HepG2 (cell line): ENCODE results near the gene BTBD19. TPM values are rescaled to one million over a fixed set of nuclear protein-coding genes. Genes with fewer than 3 reads are reported as not detected.

Source experiments
- ATAD3A ChIP-seq: sonication (generic); formaldehyde crosslinking; IDR thresholded peaks from 2 replicates; pipeline ENCODE4 v1.4.0; 2020; ENCODE audit warnings: missing genetic modification reagents
- CBFB ChIP-seq: sonication (generic); formaldehyde crosslinking; IDR thresholded peaks from 2 replicates; pipeline ENCODE4 v1.4.0; 2020; ENCODE audit warnings: missing genetic modification reagents
- CEBPB ChIP-seq: IDR thresholded peaks from 2 replicates; pipeline ENCODE4 v1.6.1; 2011; ENCODE audit warnings: low read depth, low read length, improper control_type of control experiment, borderline replicate concordance
- FOXK1 ChIP-seq: sonication (generic); formaldehyde crosslinking; IDR thresholded peaks from 2 replicates; pipeline ENCODE4 v1.4.0; 2020; ENCODE audit warnings: low read depth, missing genetic modification reagents, borderline replicate concordance
- GTF2F1 ChIP-seq: fragments of 150-350 bp; IDR thresholded peaks from 2 replicates; pipeline ENCODE4 v1.6.1; 2014; ENCODE audit warnings: low read length
- KMT2B ChIP-seq: IDR thresholded peaks from 2 replicates; pipeline ENCODE4 v1.6.1; 2016; ENCODE audit warnings: missing genetic modification reagents, missing compliant biosample characterization
- MLLT10 ChIP-seq: sonication (generic); formaldehyde crosslinking; IDR thresholded peaks from 2 replicates; pipeline ENCODE4 v1.4.0; 2020; ENCODE audit warnings: missing genetic modification reagents
- RXRB ChIP-seq: IDR thresholded peaks from 2 replicates; pipeline ENCODE4 v1.6.1; 2016; ENCODE audit warnings: borderline replicate concordance, missing genetic modification reagents, missing compliant biosample characterization
- ZNF101 ChIP-seq: sonication (generic); formaldehyde crosslinking; IDR thresholded peaks from 2 replicates; pipeline ENCODE4 v1.4.0; 2020; ENCODE audit warnings: mild to moderate bottlenecking, low read depth, missing genetic modification reagents, borderline replicate concordance
- ZNF17 ChIP-seq: sonication (generic); formaldehyde crosslinking; IDR thresholded peaks from 2 replicates; pipeline ENCODE4 v1.5.0; 2020; ENCODE audit warnings: mild to moderate bottlenecking, missing genetic modification reagents
- ZNF543 ChIP-seq: sonication (generic); formaldehyde crosslinking; IDR thresholded peaks from 2 replicates; pipeline ENCODE4 v1.4.0; 2020; ENCODE audit warnings: mild to moderate bottlenecking, missing genetic modification reagents
- ZNF713 ChIP-seq: sonication (generic); formaldehyde crosslinking; IDR thresholded peaks from 2 replicates; pipeline ENCODE4 v1.4.0; 2020; ENCODE audit warnings: mild to moderate bottlenecking, missing genetic modification reagents
- ZSCAN9 ChIP-seq: IDR thresholded peaks from 2 replicates; pipeline ENCODE4 v1.6.1; 2016; ENCODE audit warnings: borderline replicate concordance
- polyA plus RNA-seq, 8 experiments: library from polyadenylated mRNA; depleted of rRNA in 3 of 8; stranded (reverse) in 7 of 8; unstranded in 1 of 8; fragments of >200 nt; fragmentation: Illumina TruSeq in 4 of 8; extraction: Trizol in 4 of 8; gene quantifications; 2 replicates each; pipeline versions ENCODE4 v1.2.1 to v1.2.3, GENCODE V29; 2011 to 2016; ENCODE audit warnings: low read depth in 4 of 8, missing spikeins in 1 of 8, mixed read lengths in 1 of 8; ENCODE audit not compliant: insufficient read depth in 1 of 8
- total RNA-seq, 5 experiments: library from RNA; depleted of rRNA; stranded (reverse); fragments of >200 nt; fragmentation: Illumina TruSeq; extraction: Trizol; gene quantifications; 2 replicates each; pipeline ENCODE4 v1.2.3, GENCODE V29; 2016; ENCODE audit warnings: low read depth in 1 of 5
- TF ChIP-seq, protein P1 (sequence below): IDR thresholded peaks from 2 replicates; pipeline ENCODE4 v1.6.1; 2016; ENCODE audit warnings: low read depth, missing genetic modification reagents, missing compliant biosample characterization
- TF ChIP-seq, protein P2 (sequence below): sonication (generic); formaldehyde crosslinking; IDR thresholded peaks from 2 replicates; pipeline ENCODE4 v1.9.0; 2022; ENCODE audit warnings: low read depth, missing genetic modification reagents
- TF ChIP-seq, protein P3 (sequence below): sonication (generic); formaldehyde crosslinking; IDR thresholded peaks from 2 replicates; pipeline ENCODE4 v1.5.1; 2020; ENCODE audit warnings: mild to moderate bottlenecking, missing genetic modification reagents, borderline replicate concordance

Gene BTBD19
- total and polyA plus RNA-seq, 2 of the 13 experiments (the other 11 are each of a cell fraction or from before 2014, with no cell fraction given): 2.7 to 6.7 TPM

DNA sequence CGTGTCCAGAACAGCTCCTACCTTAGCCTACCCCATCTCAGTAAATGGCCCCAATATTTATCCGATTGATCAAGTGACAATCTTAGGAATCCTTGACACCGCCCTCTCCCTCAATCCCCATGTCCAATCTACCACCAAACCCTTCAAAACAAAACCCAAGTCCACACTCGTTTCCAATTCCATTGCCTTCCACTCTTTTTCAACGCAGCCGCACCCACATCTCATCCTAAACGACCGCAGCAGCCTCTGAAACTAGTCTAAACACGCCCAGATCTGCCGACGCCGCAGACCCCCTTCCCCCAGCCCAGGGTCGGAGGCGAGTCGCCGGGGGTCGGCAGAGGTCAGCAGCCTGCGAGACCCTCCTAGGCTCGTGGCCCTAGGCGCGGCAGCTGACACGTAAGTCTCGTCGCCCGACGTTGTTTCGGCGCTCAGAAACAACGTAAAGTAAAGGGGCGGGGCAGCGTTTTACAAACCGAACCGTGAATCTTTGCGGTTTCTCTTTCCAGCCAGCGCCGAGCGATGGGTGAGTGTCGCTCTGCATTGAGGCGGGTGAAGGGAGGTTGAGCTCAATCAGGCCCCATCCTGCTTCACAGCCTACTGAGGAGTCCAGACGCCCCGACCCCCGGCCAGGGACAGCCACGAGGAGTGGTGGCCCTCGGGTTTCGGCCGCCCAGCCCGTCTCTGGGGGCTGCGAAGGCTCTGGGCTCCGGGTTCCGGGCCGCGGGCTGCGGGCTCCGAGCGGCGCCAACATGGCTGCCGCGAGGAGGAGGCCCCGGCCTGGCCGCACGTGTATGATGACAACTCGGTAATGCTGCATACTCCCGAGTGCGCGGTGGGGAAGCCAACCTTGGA lies 33.0 kb upstream of the BTBD19 start, which contains the start of gene RPS8 (continued):
- TF ChIP-seq, protein P1, sequence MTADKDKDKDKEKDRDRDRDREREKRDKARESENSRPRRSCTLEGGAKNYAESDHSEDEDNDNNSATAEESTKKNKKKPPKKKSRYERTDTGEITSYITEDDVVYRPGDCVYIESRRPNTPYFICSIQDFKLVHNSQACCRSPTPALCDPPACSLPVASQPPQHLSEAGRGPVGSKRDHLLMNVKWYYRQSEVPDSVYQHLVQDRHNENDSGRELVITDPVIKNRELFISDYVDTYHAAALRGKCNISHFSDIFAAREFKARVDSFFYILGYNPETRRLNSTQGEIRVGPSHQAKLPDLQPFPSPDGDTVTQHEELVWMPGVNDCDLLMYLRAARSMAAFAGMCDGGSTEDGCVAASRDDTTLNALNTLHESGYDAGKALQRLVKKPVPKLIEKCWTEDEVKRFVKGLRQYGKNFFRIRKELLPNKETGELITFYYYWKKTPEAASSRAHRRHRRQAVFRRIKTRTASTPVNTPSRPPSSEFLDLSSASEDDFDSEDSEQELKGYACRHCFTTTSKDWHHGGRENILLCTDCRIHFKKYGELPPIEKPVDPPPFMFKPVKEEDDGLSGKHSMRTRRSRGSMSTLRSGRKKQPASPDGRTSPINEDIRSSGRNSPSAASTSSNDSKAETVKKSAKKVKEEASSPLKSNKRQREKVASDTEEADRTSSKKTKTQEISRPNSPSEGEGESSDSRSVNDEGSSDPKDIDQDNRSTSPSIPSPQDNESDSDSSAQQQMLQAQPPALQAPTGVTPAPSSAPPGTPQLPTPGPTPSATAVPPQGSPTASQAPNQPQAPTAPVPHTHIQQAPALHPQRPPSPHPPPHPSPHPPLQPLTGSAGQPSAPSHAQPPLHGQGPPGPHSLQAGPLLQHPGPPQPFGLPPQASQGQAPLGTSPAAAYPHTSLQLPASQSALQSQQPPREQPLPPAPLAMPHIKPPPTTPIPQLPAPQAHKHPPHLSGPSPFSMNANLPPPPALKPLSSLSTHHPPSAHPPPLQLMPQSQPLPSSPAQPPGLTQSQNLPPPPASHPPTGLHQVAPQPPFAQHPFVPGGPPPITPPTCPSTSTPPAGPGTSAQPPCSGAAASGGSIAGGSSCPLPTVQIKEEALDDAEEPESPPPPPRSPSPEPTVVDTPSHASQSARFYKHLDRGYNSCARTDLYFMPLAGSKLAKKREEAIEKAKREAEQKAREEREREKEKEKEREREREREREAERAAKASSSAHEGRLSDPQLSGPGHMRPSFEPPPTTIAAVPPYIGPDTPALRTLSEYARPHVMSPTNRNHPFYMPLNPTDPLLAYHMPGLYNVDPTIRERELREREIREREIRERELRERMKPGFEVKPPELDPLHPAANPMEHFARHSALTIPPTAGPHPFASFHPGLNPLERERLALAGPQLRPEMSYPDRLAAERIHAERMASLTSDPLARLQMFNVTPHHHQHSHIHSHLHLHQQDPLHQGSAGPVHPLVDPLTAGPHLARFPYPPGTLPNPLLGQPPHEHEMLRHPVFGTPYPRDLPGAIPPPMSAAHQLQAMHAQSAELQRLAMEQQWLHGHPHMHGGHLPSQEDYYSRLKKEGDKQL (CRISPR knock-in tag): no peak
- TF ChIP-seq, protein P2, sequence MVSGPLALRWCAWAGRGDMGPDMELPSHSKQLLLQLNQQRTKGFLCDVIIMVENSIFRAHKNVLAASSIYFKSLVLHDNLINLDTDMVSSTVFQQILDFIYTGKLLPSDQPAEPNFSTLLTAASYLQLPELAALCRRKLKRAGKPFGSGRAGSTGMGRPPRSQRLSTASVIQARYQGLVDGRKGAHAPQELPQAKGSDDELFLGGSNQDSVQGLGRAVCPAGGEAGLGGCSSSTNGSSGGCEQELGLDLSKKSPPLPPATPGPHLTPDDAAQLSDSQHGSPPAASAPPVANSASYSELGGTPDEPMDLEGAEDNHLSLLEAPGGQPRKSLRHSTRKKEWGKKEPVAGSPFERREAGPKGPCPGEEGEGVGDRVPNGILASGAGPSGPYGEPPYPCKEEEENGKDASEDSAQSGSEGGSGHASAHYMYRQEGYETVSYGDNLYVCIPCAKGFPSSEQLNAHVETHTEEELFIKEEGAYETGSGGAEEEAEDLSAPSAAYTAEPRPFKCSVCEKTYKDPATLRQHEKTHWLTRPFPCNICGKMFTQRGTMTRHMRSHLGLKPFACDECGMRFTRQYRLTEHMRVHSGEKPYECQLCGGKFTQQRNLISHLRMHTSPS (CRISPR knock-in tag): no peak
- TF ChIP-seq ZNF17 (CRISPR knock-in tag): peak; percentile 79; the same call in 1 of the 2 replicates
- peak; percentile 56; the same call in 1 of the 2 replicates for TF ChIP-seq ZNF101 (CRISPR knock-in tag)
- TF ChIP-seq MLLT10 (CRISPR knock-in tag): no peak
- TF ChIP-seq ZNF713 (CRISPR knock-in tag): no peak
- peak; percentile 98 for TF ChIP-seq CBFB (CRISPR knock-in tag)
- no peak for TF ChIP-seq CEBPB
- TF ChIP-seq, protein P3, sequence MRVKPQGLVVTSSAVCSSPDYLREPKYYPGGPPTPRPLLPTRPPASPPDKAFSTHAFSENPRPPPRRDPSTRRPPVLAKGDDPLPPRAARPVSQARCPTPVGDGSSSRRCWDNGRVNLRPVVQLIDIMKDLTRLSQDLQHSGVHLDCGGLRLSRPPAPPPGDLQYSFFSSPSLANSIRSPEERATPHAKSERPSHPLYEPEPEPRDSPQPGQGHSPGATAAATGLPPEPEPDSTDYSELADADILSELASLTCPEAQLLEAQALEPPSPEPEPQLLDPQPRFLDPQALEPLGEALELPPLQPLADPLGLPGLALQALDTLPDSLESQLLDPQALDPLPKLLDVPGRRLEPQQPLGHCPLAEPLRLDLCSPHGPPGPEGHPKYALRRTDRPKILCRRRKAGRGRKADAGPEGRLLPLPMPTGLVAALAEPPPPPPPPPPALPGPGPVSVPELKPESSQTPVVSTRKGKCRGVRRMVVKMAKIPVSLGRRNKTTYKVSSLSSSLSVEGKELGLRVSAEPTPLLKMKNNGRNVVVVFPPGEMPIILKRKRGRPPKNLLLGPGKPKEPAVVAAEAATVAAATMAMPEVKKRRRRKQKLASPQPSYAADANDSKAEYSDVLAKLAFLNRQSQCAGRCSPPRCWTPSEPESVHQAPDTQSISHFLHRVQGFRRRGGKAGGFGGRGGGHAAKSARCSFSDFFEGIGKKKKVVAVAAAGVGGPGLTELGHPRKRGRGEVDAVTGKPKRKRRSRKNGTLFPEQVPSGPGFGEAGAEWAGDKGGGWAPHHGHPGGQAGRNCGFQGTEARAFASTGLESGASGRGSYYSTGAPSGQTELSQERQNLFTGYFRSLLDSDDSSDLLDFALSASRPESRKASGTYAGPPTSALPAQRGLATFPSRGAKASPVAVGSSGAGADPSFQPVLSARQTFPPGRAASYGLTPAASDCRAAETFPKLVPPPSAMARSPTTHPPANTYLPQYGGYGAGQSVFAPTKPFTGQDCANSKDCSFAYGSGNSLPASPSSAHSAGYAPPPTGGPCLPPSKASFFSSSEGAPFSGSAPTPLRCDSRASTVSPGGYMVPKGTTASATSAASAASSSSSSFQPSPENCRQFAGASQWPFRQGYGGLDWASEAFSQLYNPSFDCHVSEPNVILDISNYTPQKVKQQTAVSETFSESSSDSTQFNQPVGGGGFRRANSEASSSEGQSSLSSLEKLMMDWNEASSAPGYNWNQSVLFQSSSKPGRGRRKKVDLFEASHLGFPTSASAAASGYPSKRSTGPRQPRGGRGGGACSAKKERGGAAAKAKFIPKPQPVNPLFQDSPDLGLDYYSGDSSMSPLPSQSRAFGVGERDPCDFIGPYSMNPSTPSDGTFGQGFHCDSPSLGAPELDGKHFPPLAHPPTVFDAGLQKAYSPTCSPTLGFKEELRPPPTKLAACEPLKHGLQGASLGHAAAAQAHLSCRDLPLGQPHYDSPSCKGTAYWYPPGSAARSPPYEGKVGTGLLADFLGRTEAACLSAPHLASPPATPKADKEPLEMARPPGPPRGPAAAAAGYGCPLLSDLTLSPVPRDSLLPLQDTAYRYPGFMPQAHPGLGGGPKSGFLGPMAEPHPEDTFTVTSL: peak; percentile 15; the same call in 1 of the 2 replicates
- TF ChIP-seq KMT2B (CRISPR knock-in tag): peak; percentile 91
- peak; percentile 87; the same call in 1 of the 2 replicates for TF ChIP-seq FOXK1 (CRISPR knock-in tag)
- no peak; the same call in 1 of the 2 replicates for TF ChIP-seq ZSCAN9 (CRISPR knock-in tag)
- peak; percentile 95 for TF ChIP-seq ZNF543
- peak; percentile 85 for TF ChIP-seq RXRB (CRISPR knock-in tag)
- no peak for TF ChIP-seq ATAD3A (CRISPR knock-in tag)
- peak; percentile 76; the same call in 1 of the 2 replicates for TF ChIP-seq GTF2F1
